Measurements from ENCODE around the gene CCDC188. TPM values are rescaled to one million over a fixed set of nuclear protein-coding genes. Genes with fewer than 3 reads are reported as not detected.
A peak's percentile ranks its signal among the peaks of the same experiment; 100 is the strongest.

CCDC188 gene
- total and polyA plus RNA-seq, 8 donors: 0.10 to 40.8 (median 0.76) TPM; not detected in 1

GRCh38 chr22:20128902-20129746, 21.7 kb downstream of the CCDC188 start:
- no peak overlapping the region for H3K4me3 ChIP-seq
- no peaks in the 10 kb centered on the region for H3K9me3 ChIP-seq
- peaks cover 18 to 41% (median 40%) of the 10 kb centered on the region in 4 donors for H3K36me3 ChIP-seq
- H3K27ac ChIP-seq: peak overlapping the region in 1 of 5 donors; percentile 27
- TF ChIP-seq POLR2AphosphoS5 (IDR thresholded peaks at IDR 0.05) (no peak), CTCF (IDR thresholded peaks at IDR 0.05) (peak in 1 of 7 experiments; percentile 30)
- no peaks in the 10 kb centered on the region for H3K27me3 ChIP-seq
- intact Hi-C loops (cut with DNase I; ENCODE audit: low total_unique reads): no loop called here
- 27 to 31% (median 29%) methylated on average over 14 to 18 of the region's 18 CpGs for WGBS, 5 donors
- H3K4me1 ChIP-seq: peaks cover 21 to 39% (median 31%) of the 10 kb centered on the region in 4 donors
- DNase-seq: peak; percentile 37 to 56

DNA sequence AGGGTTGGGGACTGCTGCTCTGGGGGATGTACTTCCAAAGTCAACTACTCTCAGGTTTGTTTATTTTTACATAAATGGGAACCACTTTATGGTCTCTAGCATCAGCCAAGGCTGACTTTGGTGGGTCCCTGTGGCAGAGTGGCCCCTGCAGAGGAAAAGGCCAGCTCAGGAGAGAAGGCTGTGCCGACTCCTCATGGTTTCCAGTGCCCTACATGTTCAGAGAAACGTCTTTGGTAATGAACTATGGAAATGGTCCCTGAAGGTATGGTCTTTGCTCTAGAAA, 22.3 kb downstream of the CCDC188 start:
- peaks cover 23 to 47% (median 45%) of the 10 kb centered on the region in 4 donors for H3K36me3 ChIP-seq
- TF ChIP-seq POLR2A (IDR thresholded peaks at IDR 0.05) (no peak), POLR2AphosphoS5 (IDR thresholded peaks at IDR 0.05) (no peak), EP300 (IDR thresholded peaks at IDR 0.05) (no peak), CTCF (IDR thresholded peaks at IDR 0.05) (no peak)
- DNase-seq: no peak
- no peaks in the 10 kb centered on the region for H3K9me3 ChIP-seq
- no peaks in the 10 kb centered on the region for H3K27me3 ChIP-seq
- H3K4me3 ChIP-seq: no peak overlapping the region
- peaks cover 15 to 34% (median 25%) of the 10 kb centered on the region in 4 donors for H3K4me1 ChIP-seq
- intact Hi-C loops (cut with DNase I; ENCODE audit: low total_unique reads): no loop called here
- 39 to 54% (median 52%) methylated on average over 2 of the region's 2 CpGs for WGBS, 5 donors
- H3K27ac ChIP-seq: no peak overlapping the region

DNA sequence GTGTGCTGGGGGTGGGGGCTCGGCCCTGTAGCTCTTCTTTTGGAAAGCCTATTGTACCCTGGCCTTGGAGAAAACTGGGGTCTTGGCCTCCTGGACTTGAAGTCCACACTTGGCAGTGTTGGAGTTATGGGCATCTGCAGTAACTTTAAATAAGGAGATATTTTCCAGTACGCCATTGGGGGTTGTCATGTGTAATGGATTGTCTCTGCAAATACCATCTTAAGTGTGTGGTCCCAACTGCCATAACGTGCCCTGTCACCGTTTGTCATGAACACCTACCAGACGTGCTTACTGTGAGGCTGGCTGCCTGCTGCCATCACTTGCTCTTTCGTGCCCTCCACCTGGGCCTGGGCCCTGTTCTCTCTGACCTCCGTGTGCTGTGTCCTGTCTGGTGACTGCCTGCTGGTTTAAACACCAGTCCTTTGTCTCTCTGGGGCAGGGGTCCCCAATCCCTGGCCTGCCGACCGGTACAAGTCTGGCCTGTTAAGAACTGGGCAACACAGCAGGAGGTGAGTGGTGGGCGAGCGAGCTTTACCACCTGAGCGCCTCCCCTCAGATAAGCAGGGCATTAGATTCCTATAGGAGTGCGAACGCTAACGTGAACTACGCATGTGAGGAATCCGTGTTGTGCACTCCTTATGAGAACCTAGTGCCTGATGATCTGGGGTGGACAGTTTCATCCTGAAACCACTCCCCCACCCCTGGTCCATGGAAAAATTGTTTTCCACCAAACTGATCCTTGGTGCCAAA, 22.8 kb downstream of the CCDC188 start:
- peaks cover 11 to 28% (median 20%) of the 10 kb centered on the region in 4 donors for H3K4me1 ChIP-seq
- no peaks in the 10 kb centered on the region for H3K9me3 ChIP-seq
- DNase-seq: no peak
- no peak overlapping the region for H3K27ac ChIP-seq
- intact Hi-C loops (cut with DNase I; ENCODE audit: low total_unique reads): no loop called here
- H3K4me3 ChIP-seq: no peak overlapping the region
- TF ChIP-seq EP300 (IDR thresholded peaks at IDR 0.05) (no peak), CTCF (IDR thresholded peaks at IDR 0.05) (no peak), POLR2AphosphoS5 (IDR thresholded peaks at IDR 0.05) (no peak), POLR2A (IDR thresholded peaks at IDR 0.05) (no peak)
- H3K27me3 ChIP-seq: no peaks in the 10 kb centered on the region
- 75 to 84% (median 80%) methylated on average over 17 of the region's 17 CpGs for whole genome bisulfite sequencing, 5 donors
- H3K36me3 ChIP-seq: peaks cover 24 to 49% (median 48%) of the 10 kb centered on the region in 4 donors

- Histone ChIP-seq H3K9me3 (no peaks in the 10 kb centered on the region), H3K36me3 (peaks cover 24 to 53% (median 51%) of the 10 kb centered on the region in 4 donors), H3K27ac (no peak overlapping the region), H3K4me3 (no peak overlapping the region), H3K4me1 (peaks cover 5 to 23% (median 16%) of the 10 kb centered on the region in 4 donors), H3K27me3 (no peaks in the 10 kb centered on the region)
- intact Hi-C loops (cut with DNase I; ENCODE audit: low total_unique reads): no loop called here
- TF ChIP-seq EP300 (IDR thresholded peaks at IDR 0.05) (no peak), CTCF (IDR thresholded peaks at IDR 0.05) (no peak), POLR2AphosphoS5 (IDR thresholded peaks at IDR 0.05) (no peak), POLR2A (IDR thresholded peaks at IDR 0.05) (no peak)
- no peak for DNase-seq
- WGBS, 5 donors: 83 to 87% (median 85%) methylated on average over 15 of the region's 15 CpGs
These were observed 23.5 kb downstream of the CCDC188 start for GRCh38 chr22:20127318-20127868.
